Tibial nerve (tissue), 4 donors: ENCODE data around the gene CRX.

Experiments
- CTCF ChIP-seq, 5 experiments: fragments of 200-600 bp in 3 of 5; fragments of 450-650 bp in 2 of 5; sonication (generic) in 3 of 5; IDR thresholded peaks; one replicate each; pipeline ENCODE4 v1.5.1; 2016 to 2019; ENCODE audit warnings: antibody characterized with exemption in 5 of 5, mild to moderate bottlenecking in 3 of 5, moderate library complexity in 2 of 5
- EP300 ChIP-seq, 2 donors: sonication (generic); formaldehyde crosslinking; IDR thresholded peaks; one replicate each; pipeline ENCODE4 v1.6.1; 2017; ENCODE audit warnings: antibody characterized with exemption in 2 of 2, mild to moderate bottlenecking in 1 of 2
- POLR2A ChIP-seq, 2 donors: fragments of 450-650 bp; IDR thresholded peaks; one replicate each; pipeline ENCODE4 v1.6.1; 2017; ENCODE audit warnings: antibody characterized with exemption in 2 of 2, mild to moderate bottlenecking in 2 of 2, moderate library complexity in 2 of 2

GRCh38 chr19:47802521-47803043, 19.2 kb upstream of the CRX start:
- TF ChIP-seq CTCF (IDR thresholded peaks at IDR 0.05) (no peak), POLR2A (IDR thresholded peaks at IDR 0.05) (no peak), EP300 (IDR thresholded peaks at IDR 0.05) (no peak)
